ENCODE results near the gene CTSK.

The CTSK gene

DNA sequence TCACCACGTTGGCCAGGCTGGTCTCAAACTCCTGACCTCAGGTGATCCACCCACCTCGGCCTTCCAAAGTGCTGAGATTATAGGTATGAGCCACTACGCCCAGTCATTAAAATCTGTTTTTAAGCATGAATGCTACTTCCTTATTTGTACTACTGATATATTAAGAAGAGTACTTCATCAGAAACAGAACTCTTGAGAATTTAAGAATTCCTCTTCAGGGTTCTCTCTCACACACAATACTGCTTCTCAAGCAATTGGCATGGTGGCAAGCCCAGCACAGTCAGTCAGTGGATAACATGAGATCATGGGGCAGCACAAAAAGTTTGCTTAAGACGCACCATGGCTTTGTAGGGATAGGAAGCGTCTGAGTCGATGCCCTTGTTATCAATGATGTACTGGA, 56.6 kb downstream of the CTSK start:
- TF ChIP-seq, protein P1, sequence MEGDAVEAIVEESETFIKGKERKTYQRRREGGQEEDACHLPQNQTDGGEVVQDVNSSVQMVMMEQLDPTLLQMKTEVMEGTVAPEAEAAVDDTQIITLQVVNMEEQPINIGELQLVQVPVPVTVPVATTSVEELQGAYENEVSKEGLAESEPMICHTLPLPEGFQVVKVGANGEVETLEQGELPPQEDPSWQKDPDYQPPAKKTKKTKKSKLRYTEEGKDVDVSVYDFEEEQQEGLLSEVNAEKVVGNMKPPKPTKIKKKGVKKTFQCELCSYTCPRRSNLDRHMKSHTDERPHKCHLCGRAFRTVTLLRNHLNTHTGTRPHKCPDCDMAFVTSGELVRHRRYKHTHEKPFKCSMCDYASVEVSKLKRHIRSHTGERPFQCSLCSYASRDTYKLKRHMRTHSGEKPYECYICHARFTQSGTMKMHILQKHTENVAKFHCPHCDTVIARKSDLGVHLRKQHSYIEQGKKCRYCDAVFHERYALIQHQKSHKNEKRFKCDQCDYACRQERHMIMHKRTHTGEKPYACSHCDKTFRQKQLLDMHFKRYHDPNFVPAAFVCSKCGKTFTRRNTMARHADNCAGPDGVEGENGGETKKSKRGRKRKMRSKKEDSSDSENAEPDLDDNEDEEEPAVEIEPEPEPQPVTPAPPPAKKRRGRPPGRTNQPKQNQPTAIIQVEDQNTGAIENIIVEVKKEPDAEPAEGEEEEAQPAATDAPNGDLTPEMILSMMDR (IDR thresholded peaks at IDR 0.05; ENCODE audit: low read depth, low read length), result no peak
- no peak overlapping the region for H3K4me3 ChIP-seq (ENCODE audit: low read depth, low read length)

DNA sequence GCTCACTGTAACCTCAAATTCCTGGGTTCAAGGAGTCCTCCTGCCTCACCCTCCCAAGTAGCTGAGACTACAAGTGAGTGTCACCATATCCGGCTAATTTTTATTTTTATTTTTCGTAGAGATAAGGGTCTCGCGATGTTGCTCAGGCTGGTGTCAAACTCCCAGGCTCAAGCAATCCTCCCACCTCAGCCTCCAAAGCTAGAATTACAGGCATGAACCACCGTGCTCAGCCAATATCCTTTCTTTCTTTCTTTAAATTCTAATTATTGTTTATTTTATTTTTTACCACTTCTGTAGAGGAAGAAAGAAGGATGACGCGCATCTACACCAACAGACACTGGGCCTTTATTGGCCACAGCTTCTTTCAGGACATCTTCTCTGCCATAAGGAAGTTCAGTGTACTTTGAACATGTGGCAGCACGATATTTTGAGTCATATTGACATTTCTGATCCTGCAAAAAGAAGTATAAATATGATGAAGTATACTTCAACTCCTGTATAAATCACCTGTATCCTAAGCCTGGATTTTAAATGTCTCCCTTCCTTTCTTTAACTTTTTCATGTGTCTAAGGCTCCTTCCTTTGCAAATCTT, 58.2 kb downstream of the CTSK start:
- TF ChIP-seq, protein P1 (IDR thresholded peaks at IDR 0.05; ENCODE audit: low read depth, low read length), result no peak
- no peak overlapping the region for H3K4me3 ChIP-seq (ENCODE audit: low read depth, low read length)

- H3K4me3 ChIP-seq (ENCODE audit: low read depth, low read length), result no peak overlapping the region
- TF ChIP-seq, protein P1 (IDR thresholded peaks at IDR 0.05; ENCODE audit: low read depth, low read length), result no peak
Observed at GRCh38 chr1:150748878-150749719, 59.0 kb downstream of the CTSK start.
